ENCODE results near the gene PRC1.

Gene PRC1

GRCh38 chr15:90941038-90941437 is 53.3 kb downstream of the PRC1 start:
- Histone ChIP-seq H3K9me3 (replicated peaks; ENCODE audit: low read length) (no peaks in the 10 kb centered on the region), H3K4me2 (ENCODE audit: low read length) (no peak overlapping the region), H3K36me3 (ENCODE audit: insufficient read depth, low read length) (peaks cover 60% of the 10 kb centered on the region), H3K9ac (ENCODE audit: low read depth, low read length) (no peak overlapping the region), H3K27me3 (ENCODE audit: control insufficient read depth, insufficient read depth, low read length) (no peaks in the 10 kb centered on the region), H3K4me3 (ENCODE audit: low read length) (no peak overlapping the region), H3K4me1 (ENCODE audit: control insufficient read depth, insufficient read depth, low read length) (peaks cover 10% of the 10 kb centered on the region)

- no peak overlapping the region for H3K4me2 ChIP-seq (ENCODE audit: low read length)
- no peaks in the 10 kb centered on the region for H3K9me3 ChIP-seq (replicated peaks; ENCODE audit: low read length)
- H3K4me1 ChIP-seq (ENCODE audit: control insufficient read depth, insufficient read depth, low read length), result peaks cover 16% of the 10 kb centered on the region
- no peak overlapping the region for H3K9ac ChIP-seq (ENCODE audit: low read depth, low read length)
- peaks cover 55% of the 10 kb centered on the region for H3K36me3 ChIP-seq (ENCODE audit: insufficient read depth, low read length)
- no peak overlapping the region for H3K4me3 ChIP-seq (ENCODE audit: low read length)
- no peaks in the 10 kb centered on the region for H3K27me3 ChIP-seq (ENCODE audit: control insufficient read depth, insufficient read depth, low read length)
These were observed 54.6 kb downstream of the PRC1 start for GRCh38 chr15:90939756-90940155.

GRCh38 chr15:90938261-90938660 is 56.1 kb downstream of the PRC1 start:
- Histone ChIP-seq H3K36me3 (ENCODE audit: insufficient read depth, low read length) (peaks cover 48% of the 10 kb centered on the region), H3K9ac (ENCODE audit: low read depth, low read length) (no peak overlapping the region), H3K4me1 (ENCODE audit: control insufficient read depth, insufficient read depth, low read length) (peaks cover 23% of the 10 kb centered on the region), H3K27me3 (ENCODE audit: control insufficient read depth, insufficient read depth, low read length) (no peaks in the 10 kb centered on the region), H3K4me3 (ENCODE audit: low read length) (no peak overlapping the region), H3K9me3 (replicated peaks; ENCODE audit: low read length) (no peaks in the 10 kb centered on the region), H3K4me2 (ENCODE audit: low read length) (no peak overlapping the region)

- H3K9ac ChIP-seq (ENCODE audit: low read depth, low read length), result peak overlapping the region; percentile 94
- H3K9me3 ChIP-seq (replicated peaks; ENCODE audit: low read length), result no peaks in the 10 kb centered on the region
- H3K4me1 ChIP-seq (ENCODE audit: control insufficient read depth, insufficient read depth, low read length), result peaks cover 29% of the 10 kb centered on the region
- peaks cover 34% of the 10 kb centered on the region for H3K36me3 ChIP-seq (ENCODE audit: insufficient read depth, low read length)
- no peak overlapping the region for H3K4me3 ChIP-seq (ENCODE audit: low read length)
- H3K27me3 ChIP-seq (ENCODE audit: control insufficient read depth, insufficient read depth, low read length), result no peaks in the 10 kb centered on the region
- peak overlapping the region; percentile 97 for H3K4me2 ChIP-seq (ENCODE audit: low read length)
These were observed 57.5 kb downstream of the PRC1 start for GRCh38 chr15:90936823-90937222.

- no peaks in the 10 kb centered on the region for H3K9me3 ChIP-seq (replicated peaks; ENCODE audit: low read length)
- H3K27me3 ChIP-seq (ENCODE audit: control insufficient read depth, insufficient read depth, low read length), result no peaks in the 10 kb centered on the region
- H3K36me3 ChIP-seq (ENCODE audit: insufficient read depth, low read length), result peaks cover 21% of the 10 kb centered on the region
- H3K4me3 ChIP-seq (ENCODE audit: low read length), result peak within 1 kb of the TSS; percentile 90
- peak within 1 kb of the TSS; percentile 94 for H3K9ac ChIP-seq (ENCODE audit: low read depth, low read length)
- H3K4me1 ChIP-seq (ENCODE audit: control insufficient read depth, insufficient read depth, low read length), result peaks cover 44% of the 10 kb centered on the region
- peak within 1 kb of the TSS; percentile 97 for H3K4me2 ChIP-seq (ENCODE audit: low read length)
These were observed 59.2 kb downstream of the PRC1 start, which contains the start of gene UNC45A for GRCh38 chr15:90934949-90935751. UNC45A (plus strand) TSS chr15:90935285; CDS start chr15:90935325, 40 bp downstream.

GRCh38 chr15:90934256-90934948 is 59.9 kb downstream of the PRC1 start:
- Histone ChIP-seq H3K4me2 (ENCODE audit: low read length) (peak overlapping the region; percentile 97), H3K27me3 (ENCODE audit: control insufficient read depth, insufficient read depth, low read length) (no peaks in the 10 kb centered on the region), H3K9me3 (replicated peaks; ENCODE audit: low read length) (no peaks in the 10 kb centered on the region), H3K9ac (ENCODE audit: low read depth, low read length) (peak overlapping the region; percentile 94), H3K36me3 (ENCODE audit: insufficient read depth, low read length) (peaks cover 14% of the 10 kb centered on the region), H3K4me1 (ENCODE audit: control insufficient read depth, insufficient read depth, low read length) (peaks cover 47% of the 10 kb centered on the region), H3K4me3 (ENCODE audit: low read length) (peak overlapping the region; percentile 90)

- no peak overlapping the region for H3K4me3 ChIP-seq (ENCODE audit: low read length)
- H3K9ac ChIP-seq (ENCODE audit: low read depth, low read length), result no peak overlapping the region
- H3K27me3 ChIP-seq (ENCODE audit: control insufficient read depth, insufficient read depth, low read length), result no peaks in the 10 kb centered on the region
- H3K4me1 ChIP-seq (ENCODE audit: control insufficient read depth, insufficient read depth, low read length), result peaks cover 49% of the 10 kb centered on the region
- no peaks in the 10 kb centered on the region for H3K9me3 ChIP-seq (replicated peaks; ENCODE audit: low read length)
- peaks cover 7% of the 10 kb centered on the region for H3K36me3 ChIP-seq (ENCODE audit: insufficient read depth, low read length)
- H3K4me2 ChIP-seq (ENCODE audit: low read length), result no peak overlapping the region
These were observed 61.0 kb downstream of the PRC1 start for GRCh38 chr15:90933301-90933700.

GRCh38 chr15:90932660-90932991 is 61.7 kb downstream of the PRC1 start:
- Histone ChIP-seq H3K4me1 (ENCODE audit: control insufficient read depth, insufficient read depth, low read length) (peaks cover 49% of the 10 kb centered on the region), H3K27me3 (ENCODE audit: control insufficient read depth, insufficient read depth, low read length) (no peaks in the 10 kb centered on the region), H3K4me3 (ENCODE audit: low read length) (peak overlapping the region; percentile 94), H3K9me3 (replicated peaks; ENCODE audit: low read length) (no peaks in the 10 kb centered on the region), H3K9ac (ENCODE audit: low read depth, low read length) (peak overlapping the region; percentile 88), H3K4me2 (ENCODE audit: low read length) (peak overlapping the region; percentile 100), H3K36me3 (ENCODE audit: insufficient read depth, low read length) (peaks cover 5% of the 10 kb centered on the region)

- H3K9ac ChIP-seq (ENCODE audit: low read depth, low read length), result peak within 1 kb of the TSS; percentile 88
- peak within 1 kb of the TSS; percentile 100 for H3K4me2 ChIP-seq (ENCODE audit: low read length)
- no peaks in the 10 kb centered on the region for H3K27me3 ChIP-seq (ENCODE audit: control insufficient read depth, insufficient read depth, low read length)
- H3K4me3 ChIP-seq (ENCODE audit: low read length), result peak within 1 kb of the TSS; percentile 94
- H3K9me3 ChIP-seq (replicated peaks; ENCODE audit: low read length), result no peaks in the 10 kb centered on the region
- H3K4me1 ChIP-seq (ENCODE audit: control insufficient read depth, insufficient read depth, low read length), result peaks cover 49% of the 10 kb centered on the region
- H3K36me3 ChIP-seq (ENCODE audit: insufficient read depth, low read length), result peaks cover 5% of the 10 kb centered on the region
These were observed 62.3 kb downstream of the PRC1 start, which contains the start of gene HDDC3 for GRCh38 chr15:90931828-90932659. HDDC3 (minus strand) TSS chr15:90932549; CDS start chr15:90932540, 9 bp downstream.

GRCh38 chr15:90931575-90931827 is 62.8 kb downstream of the PRC1 start:
- Histone ChIP-seq H3K27me3 (ENCODE audit: control insufficient read depth, insufficient read depth, low read length) (no peaks in the 10 kb centered on the region), H3K36me3 (ENCODE audit: insufficient read depth, low read length) (no peaks in the 10 kb centered on the region), H3K4me3 (ENCODE audit: low read length) (peak overlapping the region; percentile 94), H3K9me3 (replicated peaks; ENCODE audit: low read length) (no peaks in the 10 kb centered on the region), H3K4me1 (ENCODE audit: control insufficient read depth, insufficient read depth, low read length) (peaks cover 44% of the 10 kb centered on the region), H3K4me2 (ENCODE audit: low read length) (peak overlapping the region; percentile 100), H3K9ac (ENCODE audit: low read depth, low read length) (peak overlapping the region; percentile 88)

GRCh38 chr15:90930861-90931574 is 63.3 kb downstream of the PRC1 start:
- Histone ChIP-seq H3K9me3 (replicated peaks; ENCODE audit: low read length) (no peaks in the 10 kb centered on the region), H3K4me2 (ENCODE audit: low read length) (peak overlapping the region; percentile 100), H3K36me3 (ENCODE audit: insufficient read depth, low read length) (no peaks in the 10 kb centered on the region), H3K4me3 (ENCODE audit: low read length) (peak overlapping the region; percentile 79), H3K27me3 (ENCODE audit: control insufficient read depth, insufficient read depth, low read length) (no peaks in the 10 kb centered on the region), H3K4me1 (ENCODE audit: control insufficient read depth, insufficient read depth, low read length) (peaks cover 39% of the 10 kb centered on the region), H3K9ac (ENCODE audit: low read depth, low read length) (peak overlapping the region; percentile 84)

Data from skeletal muscle satellite cell (primary cell).